HG02852 (cell line): Measurements from ENCODE around the gene AKT1.

ENCODE experiments used
- ATAC-seq: cut with Tn5 transposase; IDR thresholded peaks from one replicate; pipeline ENCODE4 v1.9.1; 2021; ENCODE audit warnings: mild to moderate bottlenecking, moderate library complexity; ENCODE audit not compliant: unreplicated experiment

AKT1 gene

GRCh38 chr14:104800015-104800770 is 4.6 kb upstream of the AKT1 start:
- peak; percentile 55 for ATAC-seq

GRCh38 chr14:104799244-104800014 is 3.9 kb upstream of the AKT1 start:
- no peak for ATAC-seq

- no peak for ATAC-seq
Measured at GRCh38 chr14:104798300-104799243, 3.0 kb upstream of the AKT1 start.

- ATAC-seq, result no peak
Measured at GRCh38 chr14:104797115-104798044, 1.8 kb upstream of the AKT1 start.

- ATAC-seq, result no peak
Measured at GRCh38 chr14:104796687-104797081, 1.1 kb upstream of the AKT1 start.

GRCh38 chr14:104795781-104796686 is 486 bp upstream of the AKT1 start:
- no peak for ATAC-seq

GRCh38 chr14:104794631-104794992 is 936 bp downstream of the AKT1 start:
- no peak for ATAC-seq

- ATAC-seq, result no peak
Measured at GRCh38 chr14:104794099-104794498, 1.4 kb downstream of the AKT1 start.

GRCh38 chr14:104793703-104793959 is 1.9 kb downstream of the AKT1 start:
- ATAC-seq, result no peak

- no peak for ATAC-seq
Measured at GRCh38 chr14:104792945-104793702, 2.4 kb downstream of the AKT1 start.

GRCh38 chr14:104792101-104792884 is 3.3 kb downstream of the AKT1 start:
- no peak for ATAC-seq

GRCh38 chr14:104791425-104791824 is 4.1 kb downstream of the AKT1 start:
- no peak for ATAC-seq

GRCh38 chr14:104789752-104790743 is 5.5 kb downstream of the AKT1 start:
- no peak for ATAC-seq

- no peak for ATAC-seq
Measured at GRCh38 chr14:104788873-104789663, 6.5 kb downstream of the AKT1 start.

GRCh38 chr14:104788161-104788818 is 7.3 kb downstream of the AKT1 start:
- ATAC-seq, result no peak
